Activated naive CD8-positive, alpha-beta T cell treated with anti-CD3 and anti-CD28 coated beads for 36 hours (primary cell): ENCODE results near the gene ITLN1. TPM values are rescaled to one million over a fixed set of nuclear protein-coding genes. Genes with fewer than 3 reads are reported as not detected.
"Not testable (repeated sequence)": the region's sequence is repeated elsewhere in the genome, so short reads cannot be mapped to it uniquely, and the experiment has no call there.

ENCODE experiments used
- DNase-seq: peaks from one replicate; pipeline ENCODE4 v3.0.0; 2021
- H3K27ac Mint-ChIP-seq: one replicate; pipeline ENCODE4 v1.8.0; 2022; ENCODE audit warnings: mild to moderate bottlenecking, moderate library complexity, mixed read lengths
- H3K27me3 Mint-ChIP-seq: one replicate; pipeline ENCODE4 v1.8.0; 2022; ENCODE audit warnings: mild to moderate bottlenecking, mixed read lengths
- H3K36me3 Mint-ChIP-seq: one replicate; pipeline ENCODE4 v1.8.0; 2021; ENCODE audit warnings: mild to moderate bottlenecking, mixed read lengths
- H3K4me1 Mint-ChIP-seq: one replicate; pipeline ENCODE4 v1.8.0; 2021; ENCODE audit warnings: mixed read lengths
- H3K4me3 Mint-ChIP-seq: one replicate; pipeline ENCODE4 v1.8.0; 2022; ENCODE audit warnings: mild to moderate bottlenecking, moderate library complexity, mixed read lengths
- H3K9me3 Mint-ChIP-seq: one replicate; pipeline ENCODE4 v1.8.0; 2022; ENCODE audit warnings: mixed read lengths
- total RNA-seq, 2 experiments: library from RNA; stranded (reverse); gene quantifications; one replicate each; pipeline ENCODE4 v1.2.3, GENCODE V29; 2021

ITLN1 gene
- total RNA-seq, 2 experiments from 2014 or later, result not detected

- H3K27me3 Mint-ChIP-seq, H3K27ac Mint-ChIP-seq, H3K4me3 Mint-ChIP-seq, DNase-seq, H3K36me3 Mint-ChIP-seq, H3K9me3 Mint-ChIP-seq: not testable (repeated sequence)
- H3K4me1 Mint-ChIP-seq, result peaks cover 18% of the 10 kb centered on the region
Measured at GRCh38 chr1:160867651-160868050, 17.3 kb downstream of the ITLN1 start.

- no peaks in the 10 kb centered on the region for H3K36me3 Mint-ChIP-seq
- no peak overlapping the region for H3K27ac Mint-ChIP-seq
- H3K4me3 Mint-ChIP-seq, result no peak overlapping the region
- DNase-seq, result no peak
- no peaks in the 10 kb centered on the region for H3K9me3 Mint-ChIP-seq
- no peaks in the 10 kb centered on the region for H3K27me3 Mint-ChIP-seq
- H3K4me1 Mint-ChIP-seq, result peaks cover 25% of the 10 kb centered on the region
Measured at GRCh38 chr1:160866695-160867260, 18.2 kb downstream of the ITLN1 start.

- Mint-ChIP-seq H3K4me3 (no peak overlapping the region), H3K27me3 (no peaks in the 10 kb centered on the region), H3K27ac (no peak overlapping the region), H3K36me3 (no peaks in the 10 kb centered on the region), H3K4me1 (peaks cover 22% of the 10 kb centered on the region), H3K9me3 (no peaks in the 10 kb centered on the region)
- DNase-seq, result no peak
Measured at GRCh38 chr1:160866001-160866694, 18.8 kb downstream of the ITLN1 start.

GRCh38 chr1:160865337-160865736 is 19.6 kb downstream of the ITLN1 start:
- no peaks in the 10 kb centered on the region for H3K36me3 Mint-ChIP-seq
- peaks cover 22% of the 10 kb centered on the region for H3K4me1 Mint-ChIP-seq

GRCh38 chr1:160864173-160864572 is 20.8 kb downstream of the ITLN1 start:
- H3K36me3 Mint-ChIP-seq, result no peaks in the 10 kb centered on the region
- no peaks in the 10 kb centered on the region for H3K27me3 Mint-ChIP-seq
- no peak for DNase-seq
- H3K4me3 Mint-ChIP-seq, result no peak overlapping the region
- H3K4me1 Mint-ChIP-seq, result peaks cover 22% of the 10 kb centered on the region
- no peaks in the 10 kb centered on the region for H3K9me3 Mint-ChIP-seq
- H3K27ac Mint-ChIP-seq, result no peak overlapping the region

More at GRCh38 chr1:160865337-160865736, 19.6 kb downstream of the ITLN1 start:
- Mint-ChIP-seq H3K4me3 (no peak overlapping the region), H3K27me3 (no peaks in the 10 kb centered on the region), H3K27ac (no peak overlapping the region), H3K9me3 (no peaks in the 10 kb centered on the region)
- DNase-seq, result no peak

GRCh38 chr1:160863774-160864131 is 21.2 kb downstream of the ITLN1 start:
- H3K27me3 Mint-ChIP-seq, result no peaks in the 10 kb centered on the region
- no peaks in the 10 kb centered on the region for H3K9me3 Mint-ChIP-seq
- H3K4me1 Mint-ChIP-seq, result peaks cover 22% of the 10 kb centered on the region
- DNase-seq, result no peak
- H3K27ac Mint-ChIP-seq, result no peak overlapping the region
- H3K36me3 Mint-ChIP-seq, result no peaks in the 10 kb centered on the region
- no peak overlapping the region for H3K4me3 Mint-ChIP-seq

- Mint-ChIP-seq H3K9me3 (no peaks in the 10 kb centered on the region), H3K27ac (peak overlapping the region; percentile 16), H3K4me1 (peaks cover 22% of the 10 kb centered on the region), H3K36me3 (no peaks in the 10 kb centered on the region), H3K4me3 (no peak overlapping the region), H3K27me3 (no peaks in the 10 kb centered on the region)
- no peak for DNase-seq
Measured at GRCh38 chr1:160863061-160863773, 21.8 kb downstream of the ITLN1 start.

- peak; percentile 61 for DNase-seq
- H3K4me3 Mint-ChIP-seq, result no peak within 1 kb of the TSS
- H3K9me3 Mint-ChIP-seq, result no peaks in the 10 kb centered on the region
- H3K27ac Mint-ChIP-seq, result peak within 1 kb of the TSS; percentile 34
- no peaks in the 10 kb centered on the region for H3K36me3 Mint-ChIP-seq
- H3K4me1 Mint-ChIP-seq, result peaks cover 20% of the 10 kb centered on the region
- no peaks in the 10 kb centered on the region for H3K27me3 Mint-ChIP-seq
Measured at GRCh38 chr1:160862203-160863060, 22.5 kb downstream of the ITLN1 start, which contains the start of gene CD244. CD244 (minus strand) TSS chr1:160862887; CDS start chr1:160862677, 210 bp downstream.

GRCh38 chr1:160860840-160861505 is 24.0 kb downstream of the ITLN1 start:
- Mint-ChIP-seq H3K27ac (no peak overlapping the region), H3K4me3 (no peak overlapping the region), H3K4me1 (peaks cover 20% of the 10 kb centered on the region)

GRCh38 chr1:160859166-160859565 is 25.8 kb downstream of the ITLN1 start:
- peaks cover 19% of the 10 kb centered on the region for H3K4me1 Mint-ChIP-seq

More at GRCh38 chr1:160860840-160861505, 24.0 kb downstream of the ITLN1 start:
- DNase-seq, result no peak
- no peaks in the 10 kb centered on the region for H3K36me3 Mint-ChIP-seq
- H3K9me3 Mint-ChIP-seq, result no peaks in the 10 kb centered on the region
- H3K27me3 Mint-ChIP-seq, result no peaks in the 10 kb centered on the region

GRCh38 chr1:160858507-160858906 is 26.5 kb downstream of the ITLN1 start:
- Mint-ChIP-seq H3K27me3 (no peaks in the 10 kb centered on the region), H3K4me3 (no peak overlapping the region), H3K4me1 (peaks cover 17% of the 10 kb centered on the region)

More at GRCh38 chr1:160859166-160859565, 25.8 kb downstream of the ITLN1 start:
- Mint-ChIP-seq H3K27ac (no peak overlapping the region), H3K9me3 (no peaks in the 10 kb centered on the region), H3K36me3 (no peaks in the 10 kb centered on the region), H3K4me3 (no peak overlapping the region), H3K27me3 (no peaks in the 10 kb centered on the region)
- no peak for DNase-seq

GRCh38 chr1:160858097-160858496 is 26.9 kb downstream of the ITLN1 start:
- Mint-ChIP-seq H3K4me1 (peaks cover 15% of the 10 kb centered on the region), H3K27me3 (no peaks in the 10 kb centered on the region), H3K4me3 (no peak overlapping the region), H3K36me3 (no peaks in the 10 kb centered on the region), H3K27ac (no peak overlapping the region), H3K9me3 (no peaks in the 10 kb centered on the region)
- DNase-seq, result no peak

More at GRCh38 chr1:160858507-160858906, 26.5 kb downstream of the ITLN1 start:
- DNase-seq, result no peak
- H3K27ac Mint-ChIP-seq, result no peak overlapping the region
- no peaks in the 10 kb centered on the region for H3K9me3 Mint-ChIP-seq
- no peaks in the 10 kb centered on the region for H3K36me3 Mint-ChIP-seq

GRCh38 chr1:160855181-160855981 is 29.6 kb downstream of the ITLN1 start:
- Mint-ChIP-seq H3K4me3 (no peak overlapping the region), H3K27ac (no peak overlapping the region), H3K27me3 (no peaks in the 10 kb centered on the region), H3K4me1 (peaks cover 5% of the 10 kb centered on the region), H3K9me3 (no peaks in the 10 kb centered on the region), H3K36me3 (no peaks in the 10 kb centered on the region)
- DNase-seq, result peak; percentile 20

- no peak overlapping the region for H3K4me3 Mint-ChIP-seq
- H3K9me3 Mint-ChIP-seq, result no peaks in the 10 kb centered on the region
- H3K27me3 Mint-ChIP-seq, result no peaks in the 10 kb centered on the region
- H3K4me1 Mint-ChIP-seq, result peaks cover 5% of the 10 kb centered on the region
- DNase-seq, result no peak
- no peak overlapping the region for H3K27ac Mint-ChIP-seq
- no peaks in the 10 kb centered on the region for H3K36me3 Mint-ChIP-seq
Measured at GRCh38 chr1:160853754-160854153, 31.2 kb downstream of the ITLN1 start.
